Stimulated activated CD8-positive, alpha-beta memory T cell treated with anti-CD3 and anti-CD28 coated beads, Interleukin-2, amount 100 ng/mL, for 1 hour (primary cell): ENCODE data around the gene DUS1L.

Experiments
- DNase-seq, 2 donors: peaks; one replicate each; pipeline ENCODE4 v3.0.0-alpha.2; 2020; ENCODE audit warnings: low read depth in 2 of 2

Gene DUS1L

DNA sequence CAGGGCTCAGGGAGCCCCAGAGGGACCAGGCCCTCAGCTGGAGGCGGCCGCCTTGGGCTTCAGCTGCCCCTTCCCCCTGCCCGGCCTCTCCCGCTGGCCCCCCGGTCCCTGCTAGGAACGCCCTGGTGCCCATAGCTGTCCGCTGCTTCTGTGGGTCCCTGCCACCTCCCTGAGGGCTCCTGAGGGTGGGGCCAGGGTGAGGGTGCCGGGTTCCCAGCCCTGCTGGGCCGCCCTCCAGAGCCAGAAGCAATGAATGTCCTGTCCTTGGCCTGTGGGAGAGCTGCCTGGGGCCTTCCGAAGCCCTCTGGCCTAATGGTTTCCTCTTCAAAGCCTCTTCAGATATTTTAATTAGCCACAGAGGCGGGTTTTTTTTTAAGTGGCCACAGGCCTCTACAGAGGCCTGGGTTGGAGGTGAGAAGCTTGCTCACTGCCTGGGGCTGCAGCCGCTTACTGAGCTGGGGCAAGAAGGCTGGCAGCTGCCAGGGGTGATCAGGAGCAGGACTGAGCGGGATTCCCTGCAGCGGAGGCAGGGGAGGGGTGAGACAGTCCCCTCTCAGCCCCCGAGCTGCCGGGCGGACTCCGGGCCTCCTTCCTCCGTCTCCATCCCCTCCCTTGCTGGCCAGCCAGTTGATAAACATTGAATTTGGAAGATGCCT lies 52.8 kb downstream of the DUS1L start:
- DNase-seq: no peak

DNA sequence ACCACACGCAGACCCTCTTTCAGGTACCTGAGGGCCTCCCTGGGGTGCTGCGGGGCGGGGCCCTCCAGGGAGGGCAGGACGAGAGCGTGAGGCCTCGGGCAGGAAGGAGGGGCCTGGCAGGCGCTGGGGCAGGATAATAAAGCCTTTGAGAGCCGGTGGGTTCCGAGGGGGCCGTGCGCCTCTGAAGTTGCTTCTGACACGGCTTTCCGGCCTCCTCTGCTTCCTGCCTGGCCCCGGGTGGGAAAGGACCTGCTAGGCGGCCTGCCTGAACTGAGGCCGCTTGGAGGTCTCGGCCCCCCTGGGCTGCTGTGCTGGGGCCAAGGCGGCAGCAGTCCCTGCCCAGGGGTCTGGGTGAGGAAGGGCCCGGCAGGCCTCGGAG lies 53.4 kb downstream of the DUS1L start:
- DNase-seq: no peak

DNA sequence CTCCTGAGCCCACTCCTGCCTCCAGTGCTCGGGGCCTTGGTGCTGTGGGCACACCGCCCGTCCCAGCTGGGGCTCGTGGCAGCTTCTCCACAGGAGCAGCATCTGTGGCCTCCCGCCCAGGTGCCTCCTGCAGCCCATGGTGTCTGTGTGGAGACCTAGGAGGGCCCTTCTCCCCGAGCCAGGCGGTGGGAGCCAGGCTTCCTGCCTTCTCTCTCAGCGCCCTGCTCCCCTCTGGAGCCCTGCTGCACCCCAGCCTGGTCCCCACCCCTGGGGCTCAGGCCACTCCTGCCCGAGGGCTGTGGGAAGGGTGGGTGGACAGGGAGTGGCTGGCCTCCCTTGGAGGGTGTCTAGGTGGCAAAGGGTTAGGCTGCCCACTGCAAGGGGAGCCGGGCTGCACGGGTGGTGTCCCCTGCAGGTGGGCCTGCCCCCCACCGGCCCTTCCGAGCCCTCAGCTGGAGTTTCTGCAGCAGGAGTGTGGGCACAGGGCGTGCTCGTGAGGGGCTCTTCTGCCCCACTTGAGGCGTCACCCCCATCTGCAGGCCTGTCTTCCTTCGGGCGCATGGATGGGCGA lies 53.9 kb downstream of the DUS1L start:
- no peak for DNase-seq

DNA sequence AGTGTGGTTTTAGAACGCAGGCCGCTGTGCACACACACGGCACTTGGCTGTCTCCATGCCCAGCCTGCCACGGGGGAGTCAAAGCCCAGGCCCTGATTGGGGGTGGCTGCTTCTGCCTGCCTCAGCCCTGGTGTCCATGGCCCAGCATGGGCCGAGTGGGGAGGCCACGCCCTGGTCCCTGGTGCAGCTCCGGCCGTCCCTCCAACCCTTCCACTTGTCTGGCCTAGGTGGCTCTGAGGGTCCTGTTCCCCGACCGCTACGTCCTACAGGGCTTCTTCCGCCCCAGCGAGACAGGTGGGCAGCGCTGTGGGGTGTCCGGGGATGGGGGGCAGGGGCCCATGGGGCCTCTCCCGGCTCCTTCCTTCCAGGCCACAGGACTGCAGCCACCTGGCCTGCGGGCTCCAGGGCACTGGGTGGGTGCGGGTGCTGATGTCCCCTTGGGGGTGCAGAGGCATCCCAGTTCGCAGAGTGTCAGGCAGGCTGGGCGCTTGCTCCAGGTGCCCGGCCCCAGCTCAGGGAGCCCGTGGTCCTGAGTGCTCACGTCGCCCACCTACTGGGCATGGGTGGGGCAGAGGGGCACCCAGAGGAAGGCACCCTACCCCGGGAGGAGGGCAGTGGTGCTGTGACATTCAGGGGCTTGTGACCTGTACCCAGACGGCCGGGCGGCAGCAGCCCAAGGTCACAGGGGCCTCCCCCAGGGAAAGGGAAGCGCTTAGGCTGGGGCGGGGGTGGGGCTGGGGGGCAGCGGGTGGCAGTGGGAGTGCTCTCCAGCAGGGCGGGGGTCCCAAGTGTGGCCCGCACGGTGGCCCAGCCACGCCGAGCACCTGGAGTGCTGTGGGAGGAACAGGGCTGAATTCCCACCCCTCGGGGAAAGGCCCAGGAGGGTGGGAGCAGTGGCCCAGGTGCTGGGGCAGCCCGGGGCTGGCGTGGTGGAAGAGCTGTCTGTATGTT lies 54.8 kb downstream of the DUS1L start:
- no peak for DNase-seq

DNA sequence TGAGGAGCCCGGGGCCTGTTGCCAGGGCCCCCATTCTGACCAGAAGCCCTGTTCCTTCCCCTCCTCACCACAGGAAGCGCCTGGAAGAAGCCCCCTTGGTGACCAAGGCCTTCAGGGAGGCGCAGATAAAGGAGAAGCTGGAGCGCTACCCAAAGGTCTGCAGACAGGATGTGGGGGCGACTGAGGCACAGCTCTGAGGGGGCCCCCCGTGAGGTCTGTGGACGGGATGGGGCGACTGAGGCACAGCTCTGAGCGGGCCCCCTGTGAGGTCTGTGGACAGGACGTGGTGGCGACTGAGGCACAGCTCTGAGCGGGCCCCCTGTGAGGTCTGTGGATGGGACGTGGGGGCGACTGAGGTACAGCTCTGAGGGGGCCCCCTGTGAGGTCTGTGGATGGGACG lies 56.2 kb downstream of the DUS1L start:
- no peak for DNase-seq

DNA sequence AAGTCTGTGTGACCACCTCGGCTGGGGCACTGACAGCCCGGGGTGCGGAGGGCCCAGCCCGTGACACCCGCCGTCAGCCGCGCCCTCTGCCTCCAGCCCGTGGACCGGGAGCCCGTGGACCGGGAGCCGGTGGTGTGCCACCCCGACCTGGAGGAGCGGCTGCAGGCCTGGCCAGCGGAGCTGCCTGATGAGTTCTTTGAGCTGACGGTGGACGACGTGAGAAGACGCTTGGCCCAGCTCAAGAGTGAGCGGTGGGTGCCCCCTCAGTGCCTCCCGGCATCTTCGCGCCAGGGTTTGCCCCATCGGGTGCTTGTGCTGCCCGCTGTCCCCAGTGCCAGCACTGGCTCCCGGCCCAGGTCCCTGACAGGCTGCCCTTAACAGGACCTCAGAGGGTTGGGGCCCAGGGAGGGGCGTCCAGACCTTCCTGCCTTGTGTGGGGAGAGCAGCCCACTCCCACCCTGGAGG lies 56.6 kb downstream of the DUS1L start:
- DNase-seq: no peak

DNA sequence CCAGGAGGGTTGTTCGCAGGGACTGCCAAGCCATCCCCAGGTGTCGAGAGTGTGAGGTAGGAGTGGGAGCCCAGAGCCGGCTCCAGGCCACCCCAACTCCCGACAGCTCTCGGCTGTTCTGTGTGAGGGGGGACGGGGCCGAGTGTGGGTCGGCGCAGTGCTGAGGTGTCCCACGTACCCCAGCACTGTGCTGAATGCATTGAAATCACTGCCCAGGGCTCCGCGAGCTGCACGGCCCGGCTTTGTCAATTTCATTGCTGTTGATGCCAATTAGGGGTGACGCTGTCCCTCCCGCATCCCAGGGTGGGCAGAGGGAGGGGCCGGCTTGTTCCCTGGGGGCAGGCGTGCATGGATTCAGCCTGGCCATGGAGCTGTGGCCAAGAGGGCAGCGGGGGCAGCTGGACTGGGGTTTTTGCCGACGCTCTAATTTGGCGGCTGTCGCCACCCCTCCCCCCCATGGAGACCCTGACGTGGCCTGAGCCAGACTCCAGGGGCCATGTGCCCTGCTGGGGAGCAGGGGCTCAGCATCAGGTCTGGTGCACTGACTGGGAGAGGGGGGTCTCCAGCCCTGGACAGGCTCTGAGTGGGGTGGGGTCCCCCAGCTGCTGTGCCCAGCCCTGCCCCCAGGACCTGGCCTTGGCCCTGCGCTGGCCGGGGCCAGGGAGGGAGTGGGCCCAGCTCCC lies 57.2 kb downstream of the DUS1L start:
- no peak for DNase-seq
